Activated CD8-positive, alpha-beta memory T cell treated with anti-CD3 and anti-CD28 coated beads, Interleukin-2, amount 50 U/mL, for 4 hours (primary cell): Measurements from ENCODE around the gene SHOX.

Experiments
- DNase-seq: peaks from one replicate; pipeline ENCODE4 v3.0.0-alpha.2; 2020

Gene SHOX

GRCh38 chrX:675279-675954 is 44.8 kb downstream of the SHOX start:
- no peak for DNase-seq

- no peak for DNase-seq
These were observed 45.3 kb downstream of the SHOX start for GRCh38 chrX:675955-676295.

GRCh38 chrX:677376-677775 is 46.8 kb downstream of the SHOX start:
- DNase-seq = no peak

- DNase-seq = no peak
These were observed 48.8 kb downstream of the SHOX start for GRCh38 chrX:679291-679979.

- no peak for DNase-seq
These were observed 49.5 kb downstream of the SHOX start for GRCh38 chrX:680062-680461.

GRCh38 chrX:681989-682388 is 51.4 kb downstream of the SHOX start:
- no peak for DNase-seq

- DNase-seq = no peak
These were observed 52.3 kb downstream of the SHOX start for GRCh38 chrX:682892-683291.

GRCh38 chrX:683576-683975 is 53.0 kb downstream of the SHOX start:
- DNase-seq = no peak

GRCh38 chrX:685120-686032 is 54.8 kb downstream of the SHOX start:
- DNase-seq = no peak

GRCh38 chrX:689983-690382 is 59.4 kb downstream of the SHOX start:
- no peak for DNase-seq

- no peak for DNase-seq
These were observed 64.2 kb downstream of the SHOX start for GRCh38 chrX:694800-695199.

- DNase-seq = no peak
These were observed 67.6 kb downstream of the SHOX start for GRCh38 chrX:698206-698605.

GRCh38 chrX:700936-701335 is 70.3 kb downstream of the SHOX start:
- no peak for DNase-seq

GRCh38 chrX:701673-702072 is 71.1 kb downstream of the SHOX start:
- DNase-seq = no peak

- no peak for DNase-seq
These were observed 72.9 kb downstream of the SHOX start for GRCh38 chrX:703466-703865.

- DNase-seq = no peak
These were observed 73.3 kb downstream of the SHOX start for GRCh38 chrX:703866-704265.
